Trophoblast cell (in vitro differentiated cells and primary cell): ENCODE data around the gene IL36B.
A peak's percentile ranks its signal among the peaks of the same experiment; 100 is the strongest.

Source experiments
- DNase-seq, 2 donors: peaks; one replicate each; pipeline ENCODE4 v3.0.0-alpha.2; 2016
- H2AFZ ChIP-seq: 2 replicates; pipeline ENCODE4 v1.6.1; 2013; ENCODE audit warnings: low read length, moderate library complexity, mild to moderate bottlenecking; ENCODE audit not compliant: insufficient read depth, poor library complexity
- H2AK5ac ChIP-seq: 2 replicates; pipeline ENCODE4 v1.6.1; 2013; ENCODE audit warnings: mild to moderate bottlenecking, low read length
- H2BK120ac ChIP-seq: 2 replicates; pipeline ENCODE4 v1.6.1; 2013; ENCODE audit warnings: low read length, mild to moderate bottlenecking, moderate library complexity; ENCODE audit not compliant: insufficient read depth, poor library complexity
- H2BK12ac ChIP-seq: 2 replicates; pipeline ENCODE4 v1.6.1; 2013; ENCODE audit warnings: mild to moderate bottlenecking, low read length, moderate library complexity
- H2BK5ac ChIP-seq: 2 replicates; pipeline ENCODE4 v1.6.1; 2013; ENCODE audit warnings: low read length, low read depth, moderate library complexity, mild to moderate bottlenecking; ENCODE audit not compliant: poor library complexity
- H3K14ac ChIP-seq: 2 replicates; pipeline ENCODE4 v1.6.1; 2013; ENCODE audit warnings: mild to moderate bottlenecking, low read length
- H3K18ac ChIP-seq: 2 replicates; pipeline ENCODE4 v1.6.1; 2013; ENCODE audit warnings: mild to moderate bottlenecking, low read length
- H3K23ac ChIP-seq: 2 replicates; pipeline ENCODE4 v1.6.1; 2013; ENCODE audit warnings: low read length
- H3K27ac ChIP-seq: 2 replicates; pipeline ENCODE4 v1.5.1; 2013; ENCODE audit warnings: low read depth, mild to moderate bottlenecking, inconsistent platforms, low read length, moderate library complexity
- H3K27me3 ChIP-seq: 2 replicates; pipeline ENCODE4 v1.6.1; 2013; ENCODE audit warnings: inconsistent platforms, mild to moderate bottlenecking, low read length, moderate library complexity; ENCODE audit not compliant: insufficient read depth
- H3K36me3 ChIP-seq, 2 experiments: 1 replicate in 1 of 2; 2 replicates in 1 of 2; pipeline ENCODE4 v1.6.1; 2013; ENCODE audit warnings: low read length in 2 of 2, mild to moderate bottlenecking in 2 of 2, moderate library complexity in 1 of 2; ENCODE audit not compliant: insufficient read depth in 2 of 2, control insufficient read depth in 1 of 2
- H3K4ac ChIP-seq: 2 replicates; pipeline ENCODE4 v1.6.1; 2013; ENCODE audit warnings: low read depth, mild to moderate bottlenecking, low read length, moderate library complexity
- H3K4me1 ChIP-seq, 2 experiments: 1 replicate in 1 of 2; 2 replicates in 1 of 2; pipeline ENCODE4 v1.6.1; 2013; ENCODE audit warnings: low read length in 2 of 2, mild to moderate bottlenecking in 2 of 2, moderate library complexity in 1 of 2; ENCODE audit not compliant: insufficient read depth in 2 of 2, control insufficient read depth in 1 of 2
- H3K4me2 ChIP-seq: 2 replicates; pipeline ENCODE4 v1.6.1; 2013; ENCODE audit warnings: inconsistent platforms, mild to moderate bottlenecking, low read length, moderate library complexity
- H3K4me3 ChIP-seq: 2 replicates; pipeline ENCODE4 v1.5.1; 2013; ENCODE audit warnings: mild to moderate bottlenecking, low read depth, low read length, inconsistent platforms
- H3K79me1 ChIP-seq: one replicate; pipeline ENCODE4 v1.6.1; 2013; ENCODE audit warnings: low read length
- H3K79me2 ChIP-seq: 2 replicates; pipeline ENCODE4 v1.6.1; 2013; ENCODE audit warnings: low read length, mild to moderate bottlenecking; ENCODE audit not compliant: control insufficient read depth, insufficient read depth, poor library complexity
- H3K9ac ChIP-seq: 2 replicates; pipeline ENCODE4 v1.6.1; 2013; ENCODE audit warnings: mild to moderate bottlenecking, low read length
- H3K9me3 ChIP-seq: 2 replicates; pipeline ENCODE4 v1.6.1; 2013; ENCODE audit warnings: low read depth, mild to moderate bottlenecking, control low read depth, inconsistent platforms, low read length; ENCODE audit not compliant: insufficient read depth
- H4K12ac ChIP-seq: 2 replicates; pipeline ENCODE4 v1.6.1; 2013; ENCODE audit warnings: low read depth, mild to moderate bottlenecking, low read length, moderate library complexity
- H4K8ac ChIP-seq: 2 replicates; pipeline ENCODE4 v1.6.1; 2013; ENCODE audit warnings: low read depth, mild to moderate bottlenecking, low read length, moderate library complexity
- H4K91ac ChIP-seq: one replicate; pipeline ENCODE4 v1.6.1; 2013; ENCODE audit warnings: low read depth, mild to moderate bottlenecking, low read length, moderate library complexity
- WGBS: extraction: QIAGEN DNeasy Blood & Tissue Kit; methylation state at CpG from one replicate; pipeline ENCODE4 v1.1.7; 2013; ENCODE audit warnings: missing lambda C conversion rate; ENCODE audit not compliant: insufficient read length, insufficient coverage; ENCODE audit errors: extremely low coverage; 5-methylcytosine and 5-hydroxymethylcytosine counted together

The IL36B gene

GRCh38 chr2:113070606-113070975 lies 17.9 kb upstream of the IL36B start:
- Histone ChIP-seq H2AK5ac (no peak overlapping the region), H3K79me2 (no peaks in the 10 kb centered on the region), H3K79me1 (no peaks in the 10 kb centered on the region), H3K18ac (no peak overlapping the region), H2BK5ac (no peak overlapping the region), H2BK12ac (no peak overlapping the region), H2BK120ac (no peak overlapping the region), H4K8ac (no peak overlapping the region), H3K23ac (no peak overlapping the region), H3K9ac (no peak overlapping the region), H3K4me2 (no peak overlapping the region), H2AFZ (no peak overlapping the region), H3K36me3 (no peaks in the 10 kb centered on the region), H3K9me3 (peaks cover 2% of the 10 kb centered on the region), H3K27ac (no peak overlapping the region), H3K4me1 (peaks cover 5 to 7% of the 10 kb centered on the region in 2 experiments), H4K12ac (no peak overlapping the region), H3K14ac (no peak overlapping the region), H3K27me3 (no peaks in the 10 kb centered on the region), H3K4ac (no peak overlapping the region), H3K4me3 (no peak overlapping the region), H4K91ac (no peak overlapping the region)
- DNase-seq, result peak; percentile 64 to 84
- WGBS, result no CpG with 5 or more reads among the region's 1 CpG

GRCh38 chr2:113069676-113070605 lies 17.3 kb upstream of the IL36B start:
- no peak overlapping the region for H3K14ac ChIP-seq

GRCh38 chr2:113068706-113069485 lies 16.2 kb upstream of the IL36B start:
- H3K9me3 ChIP-seq, result peaks cover 7% of the 10 kb centered on the region
- H4K12ac ChIP-seq, result no peak overlapping the region
- no peak overlapping the region for H3K18ac ChIP-seq
- peak; percentile 77 to 96 for DNase-seq
- no peak overlapping the region for H3K4me2 ChIP-seq
- H4K91ac ChIP-seq, result no peak overlapping the region
- no peak overlapping the region for H3K27ac ChIP-seq
- H4K8ac ChIP-seq, result no peak overlapping the region
- H3K79me2 ChIP-seq, result no peaks in the 10 kb centered on the region
- no peaks in the 10 kb centered on the region for H3K79me1 ChIP-seq
- no peak overlapping the region for H2BK120ac ChIP-seq
- H3K4ac ChIP-seq, result no peak overlapping the region
- H3K9ac ChIP-seq, result no peak overlapping the region
- no peaks in the 10 kb centered on the region for H3K36me3 ChIP-seq
- no peak overlapping the region for H3K4me3 ChIP-seq
- H3K23ac ChIP-seq, result no peak overlapping the region
- WGBS, result no CpG with 5 or more reads among the region's 5 CpGs
- no peak overlapping the region for H2BK12ac ChIP-seq
- H3K4me1 ChIP-seq, result peaks cover 5 to 7% of the 10 kb centered on the region in 2 experiments
- H3K14ac ChIP-seq, result no peak overlapping the region
- no peak overlapping the region for H2AFZ ChIP-seq
- H2AK5ac ChIP-seq, result no peak overlapping the region
- H2BK5ac ChIP-seq, result no peak overlapping the region
- no peaks in the 10 kb centered on the region for H3K27me3 ChIP-seq

More at GRCh38 chr2:113069676-113070605, 17.3 kb upstream of the IL36B start:
- Histone ChIP-seq H3K9ac (no peak overlapping the region), H3K27me3 (no peaks in the 10 kb centered on the region), H3K36me3 (no peaks in the 10 kb centered on the region), H2BK5ac (no peak overlapping the region), H3K18ac (no peak overlapping the region), H4K91ac (no peak overlapping the region), H2BK12ac (no peak overlapping the region), H3K4me2 (no peak overlapping the region), H4K12ac (no peak overlapping the region), H3K9me3 (peaks cover 3% of the 10 kb centered on the region), H3K4me3 (no peak overlapping the region), H3K4ac (no peak overlapping the region), H2BK120ac (no peak overlapping the region), H2AK5ac (no peak overlapping the region), H3K23ac (no peak overlapping the region), H4K8ac (no peak overlapping the region), H2AFZ (no peak overlapping the region), H3K79me2 (no peaks in the 10 kb centered on the region), H3K27ac (no peak overlapping the region), H3K4me1 (peaks cover 5 to 7% of the 10 kb centered on the region in 2 experiments), H3K79me1 (no peaks in the 10 kb centered on the region)
- peak; percentile 55 to 74 for DNase-seq
- WGBS, result no CpG with 5 or more reads among the region's 4 CpGs

- H3K79me1 ChIP-seq, result no peaks in the 10 kb centered on the region
- no peak overlapping the region for H3K4me3 ChIP-seq
- peaks cover 5 to 7% of the 10 kb centered on the region in 2 experiments for H3K4me1 ChIP-seq
- H2BK5ac ChIP-seq, result no peak overlapping the region
- H3K27me3 ChIP-seq, result no peaks in the 10 kb centered on the region
- no CpG with 5 or more reads among the region's 2 CpGs for WGBS
- no peak overlapping the region for H3K27ac ChIP-seq
- no peaks in the 10 kb centered on the region for H3K36me3 ChIP-seq
- no peaks in the 10 kb centered on the region for H3K79me2 ChIP-seq
- H2BK120ac ChIP-seq, result no peak overlapping the region
- DNase-seq, result no peak
- no peak overlapping the region for H3K18ac ChIP-seq
- no peak overlapping the region for H2AFZ ChIP-seq
- no peak overlapping the region for H4K12ac ChIP-seq
- peaks cover 7% of the 10 kb centered on the region for H3K9me3 ChIP-seq
- H4K8ac ChIP-seq, result no peak overlapping the region
- H2AK5ac ChIP-seq, result no peak overlapping the region
- no peak overlapping the region for H4K91ac ChIP-seq
- H3K9ac ChIP-seq, result no peak overlapping the region
- no peak overlapping the region for H3K23ac ChIP-seq
- no peak overlapping the region for H3K4me2 ChIP-seq
- no peak overlapping the region for H3K4ac ChIP-seq
- no peak overlapping the region for H2BK12ac ChIP-seq
- H3K14ac ChIP-seq, result no peak overlapping the region
Measured at GRCh38 chr2:113068249-113068648, 15.6 kb upstream of the IL36B start.
